Stimulated activated naive B cell treated with anti-CD40 and anti-IgM and Interleukin-4, amounts not matched to agents 10 μg/mL and 1 μg/mL and 100 μg/mL, for 72 hours (primary cell): ENCODE data around the gene UBE2G1.

Source experiments
- ATAC-seq, 2 donors: fragments of 150-1000 bp; cut with Tn5 transposase; replicated peaks; 2 replicates each; pipeline ENCODE4 v1.10.0; 2021; ENCODE audit warnings: moderate library complexity in 1 of 2
- DNase-seq: peaks from one replicate; pipeline ENCODE4 v3.0.0; 2021
- H3K27ac Mint-ChIP-seq: one replicate; pipeline ENCODE4 v1.8.0; 2022; ENCODE audit warnings: mild to moderate bottlenecking, mixed read lengths
- H3K27me3 Mint-ChIP-seq, 2 donors: one replicate each; pipeline ENCODE4 v1.8.0; 2022; ENCODE audit warnings: mixed read lengths in 2 of 2
- H3K36me3 Mint-ChIP-seq, 2 donors: one replicate each; pipeline ENCODE4 v1.8.0; 2022; ENCODE audit warnings: mixed read lengths in 2 of 2, mild to moderate bottlenecking in 1 of 2
- H3K4me1 Mint-ChIP-seq, 2 donors: one replicate each; pipeline ENCODE4 v1.8.0; 2022; ENCODE audit warnings: mixed read lengths in 2 of 2, mild to moderate bottlenecking in 1 of 2
- H3K4me3 Mint-ChIP-seq, 2 donors: one replicate each; pipeline ENCODE4 v1.8.0; 2022; ENCODE audit warnings: mild to moderate bottlenecking in 2 of 2, mixed read lengths in 2 of 2, moderate library complexity in 1 of 2
- H3K9me3 Mint-ChIP-seq, 2 donors: one replicate each; pipeline ENCODE4 v1.8.0; 2022; ENCODE audit warnings: mixed read lengths in 2 of 2, mild to moderate bottlenecking in 1 of 2

The UBE2G1 gene

GRCh38 chr17:4366327-4367063 lies at the start of gene UBE2G1:
UBE2G1 (minus strand) TSS chr17:4366675; CDS start chr17:4366316, 359 bp downstream.
- H3K36me3 Mint-ChIP-seq = peaks cover 11 to 12% of the 10 kb centered on the region in 2 donors
- no peaks in the 10 kb centered on the region for H3K9me3 Mint-ChIP-seq
- peaks cover 21 to 45% of the 10 kb centered on the region in 2 donors for H3K4me1 Mint-ChIP-seq
- H3K27me3 Mint-ChIP-seq = no peaks in the 10 kb centered on the region
- H3K4me3 Mint-ChIP-seq = peak within 1 kb of the TSS; percentile 67 to 79
- DNase-seq = peak; percentile 98
- peak; percentile 81 to 83 for ATAC-seq
- H3K27ac Mint-ChIP-seq = peak within 1 kb of the TSS; percentile 79

- Mint-ChIP-seq H3K4me1 (peaks cover 4 to 6% of the 10 kb centered on the region in 2 donors), H3K27ac (peak overlapping the region; percentile 72), H3K9me3 (no peaks in the 10 kb centered on the region), H3K4me3 (peak overlapping the region; percentile 64 to 73), H3K36me3 (no peaks in the 10 kb centered on the region), H3K27me3 (no peaks in the 10 kb centered on the region)
- peak; percentile 83 for DNase-seq
- peak; percentile 99 for ATAC-seq
These were observed 46.7 kb upstream of the UBE2G1 start for GRCh38 chr17:4412933-4413831.

- no peaks in the 10 kb centered on the region for H3K9me3 Mint-ChIP-seq
- no peak overlapping the region for H3K27ac Mint-ChIP-seq
- no peak overlapping the region for H3K4me3 Mint-ChIP-seq
- peaks cover 4 to 6% of the 10 kb centered on the region in 2 donors for H3K4me1 Mint-ChIP-seq
- no peaks in the 10 kb centered on the region for H3K27me3 Mint-ChIP-seq
- no peaks in the 10 kb centered on the region for H3K36me3 Mint-ChIP-seq
- no peak for DNase-seq
- ATAC-seq = no peak
These were observed 44.7 kb upstream of the UBE2G1 start for GRCh38 chr17:4411201-4411600.

GRCh38 chr17:4409659-4410058 lies 43.2 kb upstream of the UBE2G1 start:
- DNase-seq = no peak
- Mint-ChIP-seq H3K36me3 (no peaks in the 10 kb centered on the region), H3K27ac (no peak overlapping the region), H3K27me3 (no peaks in the 10 kb centered on the region), H3K4me1 (peaks cover 12 to 20% of the 10 kb centered on the region in 2 donors), H3K4me3 (no peak overlapping the region), H3K9me3 (no peaks in the 10 kb centered on the region)
- no peak for ATAC-seq

GRCh38 chr17:4407851-4408250 lies 41.4 kb upstream of the UBE2G1 start:
- Mint-ChIP-seq H3K9me3 (no peaks in the 10 kb centered on the region), H3K27ac (no peak overlapping the region), H3K27me3 (no peaks in the 10 kb centered on the region), H3K4me1 (peaks cover 9 to 16% of the 10 kb centered on the region in 2 donors), H3K36me3 (no peaks in the 10 kb centered on the region), H3K4me3 (no peak overlapping the region)
- ATAC-seq (no peak), DNase-seq (no peak)

GRCh38 chr17:4407216-4407615 lies 40.7 kb upstream of the UBE2G1 start:
- ATAC-seq = no peak

GRCh38 chr17:4406386-4406785 lies 39.9 kb upstream of the UBE2G1 start:
- no peaks in the 10 kb centered on the region for H3K27me3 Mint-ChIP-seq

More at GRCh38 chr17:4407216-4407615, 40.7 kb upstream of the UBE2G1 start:
- no peak for DNase-seq
- no peaks in the 10 kb centered on the region for H3K36me3 Mint-ChIP-seq
- H3K27ac Mint-ChIP-seq = no peak overlapping the region
- no peak overlapping the region for H3K4me3 Mint-ChIP-seq
- H3K4me1 Mint-ChIP-seq = peaks cover 8 to 15% of the 10 kb centered on the region in 2 donors
- H3K27me3 Mint-ChIP-seq = no peaks in the 10 kb centered on the region
- H3K9me3 Mint-ChIP-seq = no peaks in the 10 kb centered on the region

GRCh38 chr17:4405699-4406098 lies 39.2 kb upstream of the UBE2G1 start:
- Mint-ChIP-seq H3K27ac (no peak overlapping the region), H3K4me1 (peaks cover 8 to 15% of the 10 kb centered on the region in 2 donors), H3K36me3 (no peaks in the 10 kb centered on the region), H3K9me3 (no peaks in the 10 kb centered on the region), H3K4me3 (no peak overlapping the region), H3K27me3 (no peaks in the 10 kb centered on the region)
- DNase-seq = no peak
- ATAC-seq = no peak

More at GRCh38 chr17:4406386-4406785, 39.9 kb upstream of the UBE2G1 start:
- Mint-ChIP-seq H3K9me3 (no peaks in the 10 kb centered on the region), H3K36me3 (no peaks in the 10 kb centered on the region), H3K4me3 (no peak overlapping the region), H3K27ac (no peak overlapping the region), H3K4me1 (peaks cover 8 to 15% of the 10 kb centered on the region in 2 donors)
- DNase-seq (no peak), ATAC-seq (no peak)

- Mint-ChIP-seq H3K9me3 (no peaks in the 10 kb centered on the region), H3K27me3 (no peaks in the 10 kb centered on the region), H3K36me3 (no peaks in the 10 kb centered on the region), H3K27ac (no peak overlapping the region), H3K4me1 (peaks cover 8 to 15% of the 10 kb centered on the region in 2 donors), H3K4me3 (no peak overlapping the region)
- ATAC-seq (peak; percentile 73 to 74), DNase-seq (no peak)
These were observed 38.7 kb upstream of the UBE2G1 start for GRCh38 chr17:4405038-4405669.

GRCh38 chr17:4397840-4398239 lies 31.4 kb upstream of the UBE2G1 start:
- no peaks in the 10 kb centered on the region for H3K36me3 Mint-ChIP-seq
- no peaks in the 10 kb centered on the region for H3K27me3 Mint-ChIP-seq
- H3K4me1 Mint-ChIP-seq = peaks cover 28 to 46% of the 10 kb centered on the region in 2 donors
- no peaks in the 10 kb centered on the region for H3K9me3 Mint-ChIP-seq
- H3K4me3 Mint-ChIP-seq = peak overlapping the region in 1 of 2 donors; percentile 6
- DNase-seq (no peak), ATAC-seq (no peak)
- peak overlapping the region; percentile 60 for H3K27ac Mint-ChIP-seq

GRCh38 chr17:4395111-4395478 lies 28.6 kb upstream of the UBE2G1 start:
- H3K27ac Mint-ChIP-seq = no peak overlapping the region
- H3K27me3 Mint-ChIP-seq = no peaks in the 10 kb centered on the region
- DNase-seq (no peak), ATAC-seq (no peak)
- no peak overlapping the region for H3K4me3 Mint-ChIP-seq
- no peaks in the 10 kb centered on the region for H3K9me3 Mint-ChIP-seq
- H3K4me1 Mint-ChIP-seq = peaks cover 28 to 46% of the 10 kb centered on the region in 2 donors
- H3K36me3 Mint-ChIP-seq = no peaks in the 10 kb centered on the region

GRCh38 chr17:4394208-4395110 lies 28.0 kb upstream of the UBE2G1 start:
- Mint-ChIP-seq H3K36me3 (no peaks in the 10 kb centered on the region), H3K4me3 (peak overlapping the region in 1 of 2 donors; percentile 4), H3K4me1 (peaks cover 26 to 46% of the 10 kb centered on the region in 2 donors), H3K9me3 (no peaks in the 10 kb centered on the region), H3K27ac (peak overlapping the region; percentile 68), H3K27me3 (no peaks in the 10 kb centered on the region)
- ATAC-seq (no peak), DNase-seq (no peak)

GRCh38 chr17:4393806-4394205 lies 27.3 kb upstream of the UBE2G1 start:
- Mint-ChIP-seq H3K27me3 (no peaks in the 10 kb centered on the region), H3K4me1 (peaks cover 26 to 46% of the 10 kb centered on the region in 2 donors), H3K36me3 (no peaks in the 10 kb centered on the region), H3K4me3 (peak overlapping the region in 1 of 2 donors; percentile 22), H3K9me3 (no peaks in the 10 kb centered on the region), H3K27ac (peak overlapping the region; percentile 68)
- ATAC-seq = no peak
- no peak for DNase-seq
